Subcutaneous adipose tissue (tissue), 4 donors: ENCODE results near the gene SCNN1B. TPM values are rescaled to one million over a fixed set of nuclear protein-coding genes. Genes with fewer than 3 reads are reported as not detected.

Experiments used
- CTCF ChIP-seq: fragments of 450-650 bp; IDR thresholded peaks from one replicate; pipeline ENCODE4 v1.5.1; 2016; ENCODE audit warnings: low read depth, mild to moderate bottlenecking, control low read depth, antibody characterized with exemption, moderate library complexity
- total RNA-seq, 4 donors: library from RNA; depleted of rRNA; stranded (reverse); fragments of >200 nt; gene quantifications; one replicate each; pipeline ENCODE4 v1.1.0, GENCODE V29; 2016

SCNN1B gene
- total RNA-seq, 4 donors from 2014 or later = 1.9 to 30.3 (median 5.6) TPM

- no peak for TF ChIP-seq CTCF
Observed at GRCh38 chr16:23348579-23349469, 46.7 kb downstream of the SCNN1B start.

- no peak for TF ChIP-seq CTCF
Observed at GRCh38 chr16:23351360-23351759, 49.3 kb downstream of the SCNN1B start.

GRCh38 chr16:23353440-23353839 lies 51.3 kb downstream of the SCNN1B start:
- no peak for TF ChIP-seq CTCF

- TF ChIP-seq CTCF = no peak
Observed at GRCh38 chr16:23354246-23354645, 52.1 kb downstream of the SCNN1B start.

GRCh38 chr16:23355106-23355670 lies 53.1 kb downstream of the SCNN1B start:
- TF ChIP-seq CTCF = no peak

GRCh38 chr16:23356941-23357340 lies 54.8 kb downstream of the SCNN1B start:
- TF ChIP-seq CTCF = no peak

GRCh38 chr16:23357761-23358290 lies 55.7 kb downstream of the SCNN1B start:
- no peak for TF ChIP-seq CTCF
